Parathyroid adenoma (tissue), 2 donors: ENCODE data around the gene TEX35.
A peak's percentile ranks its signal among the peaks of the same experiment; 100 is the strongest.

Experiments used
- H2AFZ ChIP-seq: fragments of 300-600 bp; sonication (generic); one replicate; pipeline ENCODE4 v1.7.0; 2017; ENCODE audit warnings: antibody characterized with exemption, mild to moderate bottlenecking
- H3K27ac ChIP-seq: fragments of 300-600 bp; sonication (generic); one replicate; pipeline ENCODE4 v1.7.0; 2017
- H3K27me3 ChIP-seq: fragments of 300-600 bp; sonication (generic); one replicate; pipeline ENCODE4 v1.7.0; 2017; ENCODE audit warnings: low read length; ENCODE audit not compliant: control insufficient read depth, insufficient read depth
- H3K36me3 ChIP-seq: fragments of 300-600 bp; sonication (generic); one replicate; pipeline ENCODE4 v1.7.0; 2017; ENCODE audit warnings: low read length; ENCODE audit not compliant: control insufficient read depth, insufficient read depth
- H3K4me1 ChIP-seq: fragments of 300-600 bp; sonication (generic); one replicate; pipeline ENCODE4 v1.7.0; 2017; ENCODE audit warnings: control low read depth
- H3K4me2 ChIP-seq: fragments of 300-600 bp; sonication (generic); one replicate; pipeline ENCODE4 v1.7.0; 2017; ENCODE audit warnings: low read length
- H3K4me3 ChIP-seq: fragments of 300-600 bp; sonication (generic); one replicate; pipeline ENCODE4 v1.7.0; 2017; ENCODE audit warnings: low read depth, low read length
- H3K79me2 ChIP-seq: fragments of 300-600 bp; sonication (generic); one replicate; pipeline ENCODE4 v1.7.0; 2017; ENCODE audit warnings: control low read depth
- H3K9ac ChIP-seq: fragments of 300-600 bp; sonication (generic); one replicate; pipeline ENCODE4 v1.7.0; 2017; ENCODE audit warnings: mild to moderate bottlenecking
- H3K9me3 ChIP-seq: fragments of 300-600 bp; sonication (generic); one replicate; pipeline ENCODE4 v1.7.0; 2017; ENCODE audit warnings: low read length; ENCODE audit not compliant: control insufficient read depth
- CTCF ChIP-seq: fragments of 300-600 bp; sonication (generic); IDR thresholded peaks from one replicate; pipeline ENCODE4 v1.7.0; 2017; ENCODE audit warnings: antibody characterized with exemption, mild to moderate bottlenecking
- donor health status: primary hyperparathyroidism.

Gene TEX35

GRCh38 chr1:178512566-178513277 lies at the start of gene TEX35:
Gene TEX35, plus strand, starts transcription at chr1:178513109. Its CDS starts 80 bp downstream, at chr1:178513189.
- H3K27ac ChIP-seq = no peak within 1 kb of the TSS
- H3K4me1 ChIP-seq = peaks cover 2% of the 10 kb centered on the region
- H3K4me3 ChIP-seq = no peak within 1 kb of the TSS
- H3K9me3 ChIP-seq = no peaks in the 10 kb centered on the region
- H2AFZ ChIP-seq = peak within 1 kb of the TSS; percentile 46
- H3K4me2 ChIP-seq = no peak within 1 kb of the TSS
- H3K36me3 ChIP-seq = no peaks in the 10 kb centered on the region
- TF ChIP-seq CTCF = no peak
- no peaks in the 10 kb centered on the region for H3K27me3 ChIP-seq
- H3K79me2 ChIP-seq = no peaks in the 10 kb centered on the region
- no peak within 1 kb of the TSS for H3K9ac ChIP-seq

GRCh38 chr1:178464141-178464540 lies 48.8 kb upstream of the TEX35 start:
- Histone ChIP-seq H3K4me1 (no peaks in the 10 kb centered on the region), H3K4me3 (no peak overlapping the region), H3K9me3 (no peaks in the 10 kb centered on the region), H3K9ac (no peak overlapping the region), H2AFZ (no peak overlapping the region), H3K79me2 (no peaks in the 10 kb centered on the region), H3K4me2 (no peak overlapping the region), H3K36me3 (no peaks in the 10 kb centered on the region), H3K27ac (no peak overlapping the region), H3K27me3 (no peaks in the 10 kb centered on the region)
- no peak for TF ChIP-seq CTCF

- no peaks in the 10 kb centered on the region for H3K4me1 ChIP-seq
- H3K27me3 ChIP-seq = no peaks in the 10 kb centered on the region
- no peak overlapping the region for H2AFZ ChIP-seq
- no peak for TF ChIP-seq CTCF
- no peak overlapping the region for H3K9ac ChIP-seq
- no peak overlapping the region for H3K4me2 ChIP-seq
- no peaks in the 10 kb centered on the region for H3K9me3 ChIP-seq
- no peak overlapping the region for H3K27ac ChIP-seq
- no peaks in the 10 kb centered on the region for H3K79me2 ChIP-seq
- no peak overlapping the region for H3K4me3 ChIP-seq
- no peaks in the 10 kb centered on the region for H3K36me3 ChIP-seq
These were observed 48.3 kb upstream of the TEX35 start for GRCh38 chr1:178464566-178464965.

GRCh38 chr1:178465011-178465410 lies 47.9 kb upstream of the TEX35 start:
- H3K4me2 ChIP-seq = no peak overlapping the region
- no peaks in the 10 kb centered on the region for H3K9me3 ChIP-seq
- H3K4me1 ChIP-seq = no peaks in the 10 kb centered on the region
- no peaks in the 10 kb centered on the region for H3K79me2 ChIP-seq
- no peaks in the 10 kb centered on the region for H3K36me3 ChIP-seq
- H3K27ac ChIP-seq = no peak overlapping the region
- TF ChIP-seq CTCF = no peak
- H3K9ac ChIP-seq = no peak overlapping the region
- H2AFZ ChIP-seq = no peak overlapping the region
- no peaks in the 10 kb centered on the region for H3K27me3 ChIP-seq
- H3K4me3 ChIP-seq = no peak overlapping the region

- Histone ChIP-seq H3K79me2 (no peaks in the 10 kb centered on the region), H3K27me3 (no peaks in the 10 kb centered on the region), H3K9ac (no peak overlapping the region), H3K9me3 (no peaks in the 10 kb centered on the region), H3K36me3 (no peaks in the 10 kb centered on the region), H3K4me3 (no peak overlapping the region), H3K4me1 (no peaks in the 10 kb centered on the region), H3K27ac (no peak overlapping the region), H2AFZ (no peak overlapping the region), H3K4me2 (no peak overlapping the region)
- no peak for TF ChIP-seq CTCF
These were observed 45.1 kb upstream of the TEX35 start for GRCh38 chr1:178467837-178468236.
